Measurements from ENCODE around the gene SPAG17. TPM values are rescaled to one million over a fixed set of nuclear protein-coding genes. Genes with fewer than 3 reads are reported as not detected.

SPAG17 gene
- total RNA-seq, 1 experiment from 2014 or later, result not detected

- no peak for DNase-seq (ENCODE audit: low read depth, low spot score)
- POLR2A ChIA-PET, result no interaction called here
- intact Hi-C loops (cut with micrococcal nuclease), result no loop called here
- BruUV-seq (replicated peaks), result no TSS peak
- Histone ChIP-seq H4K20me1 (ENCODE audit: insufficient read depth) (no peaks in the 10 kb centered on the region), H2AFZ (ENCODE audit: low read depth, low read length, poor library complexity, severe bottlenecking) (no peak overlapping the region), H3K4me3 (replicated peaks in 1 of 2; ENCODE audit: low read depth in 1 of 2, low read length in 2 of 2) (no peak overlapping the region), H3K4me2 (ENCODE audit: low read length) (no peak overlapping the region), H3K36me3 (ENCODE audit: control insufficient read depth in 1 of 2, insufficient read depth in 2 of 2, low read length in 2 of 2) (no peaks in the 10 kb centered on the region), H3K9ac (ENCODE audit: low read length) (no peak overlapping the region), H3K27ac (ENCODE audit: low read depth, low read length) (no peak overlapping the region), H3K9me2 (ENCODE audit: insufficient read depth) (no peaks in the 10 kb centered on the region), H3K9me3 (ENCODE audit: control insufficient read depth in 1 of 2, insufficient read depth in 1 of 2, low read depth in 1 of 2, low read length in 2 of 2) (no peaks in the 10 kb centered on the region), H3K79me2 (ENCODE audit: insufficient read depth, low read length) (no peaks in the 10 kb centered on the region), H3K4me1 (ENCODE audit: control insufficient read depth in 1 of 2, insufficient read depth in 2 of 2, low read length in 2 of 2) (no peaks in the 10 kb centered on the region), H3K27me3 (ENCODE audit: insufficient read depth, low read length) (peaks cover 8% of the 10 kb centered on the region; the same call in 1 of the 2 replicates)
- ATAC-seq, result no peak
- no peak for TF ChIP-seq RAD21 (IDR thresholded peaks at IDR 0.05; ENCODE audit: low read depth)
- no peak for TF ChIP-seq POLR2AphosphoS5 (IDR thresholded peaks at IDR 0.05; ENCODE audit: low read depth, low read length)
- no peak for TF ChIP-seq FOSL1 (IDR thresholded peaks at IDR 0.05; ENCODE audit: low read depth)
- no peak for TF ChIP-seq CEBPB (IDR thresholded peaks at IDR 0.05; ENCODE audit: low read depth)
- TF ChIP-seq SIN3A (IDR thresholded peaks at IDR 0.05; ENCODE audit: low read depth), result no peak
- no peak for TF ChIP-seq ZBTB33 (IDR thresholded peaks at IDR 0.05; ENCODE audit: extremely low read depth, insufficient replicate concordance, low read length)
- no peak for TF ChIP-seq EGR1 (IDR thresholded peaks at IDR 0.05; ENCODE audit: low read depth)
- TF ChIP-seq EZH2phosphoT487 (IDR thresholded peaks at IDR 0.05; ENCODE audit: borderline replicate concordance), result no peak
- no peak for TF ChIP-seq JUND (IDR thresholded peaks at IDR 0.05)
- TF ChIP-seq ZFX (IDR thresholded peaks at IDR 0.05), result no peak
- no peak for TF ChIP-seq REST (IDR thresholded peaks at IDR 0.05; ENCODE audit: low read depth)
- no peak for TF ChIP-seq TCF7L2 (IDR thresholded peaks at IDR 0.05; ENCODE audit: borderline replicate concordance, extremely low read depth, insufficient read depth, insufficient read length)
- CTCF ChIA-PET, result no interaction called here
- RAD21 ChIA-PET (ENCODE audit: low non-redundant PET in 1 of 2, low total read pairs in 2 of 2, uncharacterized antibody in 2 of 2, unreplicated experiment in 2 of 2), result no interaction called here
These were observed 92.0 kb downstream of the SPAG17 start for GRCh38 chr1:118093017-118093416.

Measured in HCT116 (cell line).